HG03342 (cell line): ENCODE measurements around the gene KRTAP13-3.

ENCODE experiments used
- ATAC-seq: cut with Tn5 transposase; IDR thresholded peaks from one replicate; pipeline ENCODE4 v1.9.1; 2021; ENCODE audit warnings: mild to moderate bottlenecking, moderate library complexity; ENCODE audit not compliant: unreplicated experiment

Gene KRTAP13-3

GRCh38 chr21:30425826-30426225 is at the start of gene KRTAP13-3:
TSS of gene KRTAP13-3 (minus strand) at chr21:30425926. CDS start at chr21:30425912, 14 bp downstream.
- ATAC-seq: no peak

- no peak for ATAC-seq
These were observed 43.4 kb upstream of the KRTAP13-3 start for GRCh38 chr21:30468900-30469714.

GRCh38 chr21:30463713-30464112 is 38.0 kb upstream of the KRTAP13-3 start:
- no peak for ATAC-seq

GRCh38 chr21:30448514-30448913 is 22.8 kb upstream of the KRTAP13-3 start:
- ATAC-seq: no peak

GRCh38 chr21:30447056-30447455 is 21.3 kb upstream of the KRTAP13-3 start:
- no peak for ATAC-seq

- no peak for ATAC-seq
These were observed 18.5 kb upstream of the KRTAP13-3 start for GRCh38 chr21:30444204-30444603.

- ATAC-seq: no peak
These were observed 17.5 kb upstream of the KRTAP13-3 start for GRCh38 chr21:30443226-30443625.

GRCh38 chr21:30439975-30440374 is 14.2 kb upstream of the KRTAP13-3 start, which contains the start of gene KRTAP15-1:
TSS of gene KRTAP15-1 (plus strand) at chr21:30440275. CDS start at chr21:30440328, 53 bp downstream.
- ATAC-seq: no peak

- ATAC-seq: no peak
These were observed 11.4 kb upstream of the KRTAP13-3 start for GRCh38 chr21:30437010-30437565.

- no peak for ATAC-seq
These were observed 8.4 kb upstream of the KRTAP13-3 start for GRCh38 chr21:30434033-30434631.

GRCh38 chr21:30430170-30430655 is 4.5 kb upstream of the KRTAP13-3 start, which contains the start of gene KRTAP13-4:
TSS of gene KRTAP13-4 (plus strand) at chr21:30430220. CDS start at chr21:30430276, 56 bp downstream.
- no peak for ATAC-seq

- no peak for ATAC-seq
These were observed 1.0 kb upstream of the KRTAP13-3 start for GRCh38 chr21:30426731-30427130.

GRCh38 chr21:30415993-30416392 is 9.7 kb downstream of the KRTAP13-3 start:
- no peak for ATAC-seq

GRCh38 chr21:30408782-30409494 is 16.8 kb downstream of the KRTAP13-3 start:
- no peak for ATAC-seq

- no peak for ATAC-seq
These were observed 30.0 kb downstream of the KRTAP13-3 start, which contains the start of gene KRTAP13-1 for GRCh38 chr21:30395731-30396130. TSS of gene KRTAP13-1 (plus strand) at chr21:30396031. CDS start at chr21:30396087, 56 bp downstream.

- no peak for ATAC-seq
These were observed 34.2 kb downstream of the KRTAP13-3 start for GRCh38 chr21:30391492-30392025.

GRCh38 chr21:30382201-30382600 is 43.5 kb downstream of the KRTAP13-3 start:
- ATAC-seq: no peak
